ENCODE data around the gene DMRTA2. TPM values are rescaled to one million over a fixed set of nuclear protein-coding genes. Genes with fewer than 3 reads are reported as not detected.
A peak's percentile ranks its signal among the peaks of the same experiment; 100 is the strongest.

Gene DMRTA2
- total and polyA plus RNA-seq, 2 experiments from 2014 or later = 0.10 TPM; not detected in 1

DNA sequence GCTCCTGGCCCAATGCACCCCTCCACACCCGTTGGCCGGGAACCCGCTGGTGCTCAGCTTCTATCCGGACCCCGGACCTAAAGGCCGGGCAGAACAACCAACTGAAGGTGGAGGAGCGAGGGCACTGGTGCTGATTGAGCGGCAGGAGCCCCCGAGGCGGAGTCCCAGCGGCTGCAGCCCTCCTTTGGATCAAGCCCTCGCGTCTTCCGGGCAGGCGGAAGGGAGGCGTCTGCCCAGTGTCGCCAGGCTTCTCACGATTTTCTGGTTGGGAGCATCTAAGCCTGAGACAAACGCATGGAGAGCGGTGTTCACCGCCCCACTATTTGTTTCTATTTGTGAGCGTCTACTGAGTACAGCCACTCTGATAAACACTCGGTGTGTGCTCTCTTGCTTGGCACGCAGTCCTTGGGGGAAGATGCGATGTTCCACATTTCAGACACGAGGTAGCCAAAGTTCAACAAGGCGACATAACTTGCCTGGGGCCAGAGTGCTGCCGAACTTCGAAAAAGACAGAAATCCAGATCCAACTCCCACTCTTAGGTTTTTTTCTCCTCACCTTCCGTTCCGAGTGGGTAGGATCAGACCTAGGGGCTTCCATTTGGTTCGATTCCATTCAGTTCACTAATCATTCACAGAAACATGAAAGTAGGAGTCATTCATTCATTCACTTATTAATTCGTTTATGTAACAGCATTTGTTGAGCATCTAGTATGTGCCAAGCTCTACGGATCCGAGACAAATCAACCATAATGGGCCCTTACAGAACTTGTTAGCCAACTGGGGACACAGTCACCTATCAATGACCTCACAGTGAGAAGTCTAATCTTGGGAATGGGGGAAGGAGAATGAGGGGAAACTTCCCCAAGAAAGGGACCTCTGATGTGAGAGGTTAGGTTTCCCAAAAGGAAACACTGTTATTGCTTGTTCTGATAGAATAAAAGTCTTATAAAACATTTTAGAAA lies 4.9 kb upstream of the DMRTA2 start:
- H3K79me2 ChIP-seq = no peaks in the 10 kb centered on the region
- H2AFZ ChIP-seq = no peak overlapping the region
- DNase-seq (ENCODE audit: low spot score) = no peak
- no peaks in the 10 kb centered on the region for H3K9me3 ChIP-seq (ENCODE audit: low read depth)
- no peaks in the 10 kb centered on the region for H4K20me1 ChIP-seq (ENCODE audit: insufficient read depth, poor library complexity, severe bottlenecking)
- H3K4me1 ChIP-seq (ENCODE audit: insufficient read depth) = peaks cover 16% of the 10 kb centered on the region
- H3K27me3 ChIP-seq = peaks cover 99% of the 10 kb centered on the region
- TF ChIP-seq EZH2 (IDR thresholded peaks at IDR 0.05; ENCODE audit: borderline replicate concordance) (peak; percentile 39), EZH2phosphoT487 (IDR thresholded peaks at IDR 0.05; ENCODE audit: low read depth, severe bottlenecking, unreplicated experiment) (peak; percentile 56)
- TF ChIP-seq, protein P1, sequence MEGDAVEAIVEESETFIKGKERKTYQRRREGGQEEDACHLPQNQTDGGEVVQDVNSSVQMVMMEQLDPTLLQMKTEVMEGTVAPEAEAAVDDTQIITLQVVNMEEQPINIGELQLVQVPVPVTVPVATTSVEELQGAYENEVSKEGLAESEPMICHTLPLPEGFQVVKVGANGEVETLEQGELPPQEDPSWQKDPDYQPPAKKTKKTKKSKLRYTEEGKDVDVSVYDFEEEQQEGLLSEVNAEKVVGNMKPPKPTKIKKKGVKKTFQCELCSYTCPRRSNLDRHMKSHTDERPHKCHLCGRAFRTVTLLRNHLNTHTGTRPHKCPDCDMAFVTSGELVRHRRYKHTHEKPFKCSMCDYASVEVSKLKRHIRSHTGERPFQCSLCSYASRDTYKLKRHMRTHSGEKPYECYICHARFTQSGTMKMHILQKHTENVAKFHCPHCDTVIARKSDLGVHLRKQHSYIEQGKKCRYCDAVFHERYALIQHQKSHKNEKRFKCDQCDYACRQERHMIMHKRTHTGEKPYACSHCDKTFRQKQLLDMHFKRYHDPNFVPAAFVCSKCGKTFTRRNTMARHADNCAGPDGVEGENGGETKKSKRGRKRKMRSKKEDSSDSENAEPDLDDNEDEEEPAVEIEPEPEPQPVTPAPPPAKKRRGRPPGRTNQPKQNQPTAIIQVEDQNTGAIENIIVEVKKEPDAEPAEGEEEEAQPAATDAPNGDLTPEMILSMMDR (IDR thresholded peaks at IDR 0.05; ENCODE audit: poor library complexity) = no peak
- peak overlapping the region; percentile 51 for H3K4me2 ChIP-seq
- H3K36me3 ChIP-seq (replicated peaks; ENCODE audit: insufficient read depth, low read depth) = no peaks in the 10 kb centered on the region
- H3K27ac ChIP-seq = no peak overlapping the region
- 7% methylated on average over 35 of the region's 35 CpGs for WGBS (ENCODE audit: low lambda C conversion rate, missing lambda C conversion rate)
- H3K4me3 ChIP-seq = no peak overlapping the region
- no peaks in the 10 kb centered on the region for H3K9me2 ChIP-seq (replicated peaks; ENCODE audit: insufficient read depth)

DNA sequence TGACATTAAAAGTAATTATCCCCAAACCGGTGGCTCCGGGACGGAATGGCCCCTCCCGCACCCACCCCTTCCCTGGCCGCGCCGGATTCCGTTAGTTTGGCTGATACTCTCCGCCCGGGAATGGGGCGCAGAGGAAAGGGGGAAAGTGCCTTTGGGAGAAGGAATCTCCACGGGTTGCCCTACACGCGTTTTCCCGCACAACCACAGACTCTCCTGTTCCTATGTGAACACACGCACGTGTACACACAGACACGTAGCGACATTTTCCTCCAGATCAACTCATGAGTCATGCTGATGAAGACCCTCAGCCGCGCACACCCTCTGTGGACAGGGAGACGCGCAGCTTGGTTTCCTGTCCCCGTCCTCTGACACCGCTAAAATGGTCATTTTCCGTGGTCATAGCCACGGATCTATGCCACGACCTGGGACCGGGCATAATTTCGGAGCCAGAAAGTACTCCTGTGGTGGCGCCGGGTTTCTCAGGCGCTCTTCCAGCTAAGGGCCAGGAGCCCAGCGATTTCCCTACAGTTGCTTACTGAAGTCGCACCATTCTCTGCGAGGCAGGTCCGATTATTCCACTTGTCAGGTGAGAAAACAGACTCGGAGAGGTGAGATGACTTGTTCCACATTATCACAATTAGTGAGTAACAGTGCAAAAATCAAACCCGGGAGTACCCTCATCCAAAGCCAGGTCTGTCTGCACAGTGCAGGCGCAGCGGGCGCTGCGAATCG lies 4.0 kb upstream of the DMRTA2 start:
- TF ChIP-seq, protein P1 (IDR thresholded peaks at IDR 0.05; ENCODE audit: poor library complexity) = no peak
- peak; percentile 58 for TF ChIP-seq EZH2phosphoT487 (IDR thresholded peaks at IDR 0.05; ENCODE audit: low read depth, severe bottlenecking, unreplicated experiment)
- TF ChIP-seq EZH2 (IDR thresholded peaks at IDR 0.05; ENCODE audit: borderline replicate concordance) = peak; percentile 95
- peaks cover 99% of the 10 kb centered on the region for H3K27me3 ChIP-seq
- no peak for DNase-seq (ENCODE audit: low spot score)
- H3K4me1 ChIP-seq (ENCODE audit: insufficient read depth) = peaks cover 17% of the 10 kb centered on the region
- no peak overlapping the region for H2AFZ ChIP-seq
- H3K27ac ChIP-seq = no peak overlapping the region
- H3K36me3 ChIP-seq (replicated peaks; ENCODE audit: insufficient read depth, low read depth) = no peaks in the 10 kb centered on the region
- H3K4me3 ChIP-seq = no peak overlapping the region
- 3% methylated on average over 42 of the region's 44 CpGs for WGBS (ENCODE audit: low lambda C conversion rate, missing lambda C conversion rate)
- no peaks in the 10 kb centered on the region for H3K79me2 ChIP-seq
- H4K20me1 ChIP-seq (ENCODE audit: insufficient read depth, poor library complexity, severe bottlenecking) = no peaks in the 10 kb centered on the region
- peak overlapping the region; percentile 51 for H3K4me2 ChIP-seq
- no peaks in the 10 kb centered on the region for H3K9me2 ChIP-seq (replicated peaks; ENCODE audit: insufficient read depth)
- H3K9me3 ChIP-seq (ENCODE audit: low read depth) = no peaks in the 10 kb centered on the region

DNA sequence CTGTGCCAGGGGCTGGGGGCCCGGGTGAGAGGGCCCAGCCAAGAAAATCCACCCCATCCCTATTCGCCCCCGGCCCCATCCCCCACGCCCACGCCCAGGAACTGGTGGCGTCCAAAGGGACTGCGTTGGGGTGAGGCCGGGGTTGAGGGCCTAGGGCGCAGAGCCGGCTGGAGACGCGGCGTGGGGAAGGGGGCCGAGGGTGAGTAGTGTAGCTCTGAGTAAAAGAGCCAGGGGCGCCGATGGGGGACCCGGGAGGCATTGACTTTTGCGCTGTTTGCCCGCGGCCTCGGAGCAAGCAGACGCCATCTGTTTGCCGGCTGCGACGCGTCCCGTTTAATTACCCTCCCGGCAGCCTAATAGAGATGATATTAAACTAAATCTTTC lies 3.5 kb upstream of the DMRTA2 start:
- H3K9me3 ChIP-seq (ENCODE audit: low read depth) = no peaks in the 10 kb centered on the region
- no peaks in the 10 kb centered on the region for H3K79me2 ChIP-seq
- DNase-seq (ENCODE audit: low spot score) = no peak
- WGBS (ENCODE audit: low lambda C conversion rate, missing lambda C conversion rate) = 0% methylated on average over 6 of the region's 28 CpGs
- peak overlapping the region; percentile 51 for H3K4me2 ChIP-seq
- H4K20me1 ChIP-seq (ENCODE audit: insufficient read depth, poor library complexity, severe bottlenecking) = no peaks in the 10 kb centered on the region
- no peak overlapping the region for H3K4me3 ChIP-seq
- H2AFZ ChIP-seq = no peak overlapping the region
- no peak for TF ChIP-seq EZH2phosphoT487 (IDR thresholded peaks at IDR 0.05; ENCODE audit: low read depth, severe bottlenecking, unreplicated experiment)
- TF ChIP-seq EZH2 (IDR thresholded peaks at IDR 0.05; ENCODE audit: borderline replicate concordance) = no peak
- TF ChIP-seq, protein P1 (IDR thresholded peaks at IDR 0.05; ENCODE audit: poor library complexity) = no peak
- no peaks in the 10 kb centered on the region for H3K9me2 ChIP-seq (replicated peaks; ENCODE audit: insufficient read depth)
- H3K27ac ChIP-seq = no peak overlapping the region
- H3K36me3 ChIP-seq (replicated peaks; ENCODE audit: insufficient read depth, low read depth) = no peaks in the 10 kb centered on the region
- H3K4me1 ChIP-seq (ENCODE audit: insufficient read depth) = peaks cover 17% of the 10 kb centered on the region
- H3K27me3 ChIP-seq = peaks cover 99% of the 10 kb centered on the region
